Activated CD4-positive, alpha-beta T cell treated with anti-CD3 and anti-CD28 coated beads for 36 hours (primary cell): ENCODE results near the gene UCP2. TPM values are rescaled to one million over a fixed set of nuclear protein-coding genes. Genes with fewer than 3 reads are reported as not detected.

Source experiments
- total RNA-seq, 2 experiments: library from RNA; stranded (reverse); gene quantifications; one replicate each; pipeline ENCODE4 v1.2.3, GENCODE V29; 2021

Gene UCP2
- total RNA-seq, 2 experiments from 2014 or later = 259 to 261 TPM

Other genes with a start within 250 kb of the UCP2 start
- gene RAB6A, start 221.8 kb downstream of the UCP2 start, total RNA-seq = 10 to 100 TPM; 57.9 to 58.9 TPM
- 10 to 100 TPM; 48.5 to 52.0 TPM for gene MRPL48, start 195.0 kb downstream of the UCP2 start, total RNA-seq
- 100 to 1,000 TPM; 103 to 112 TPM for gene COA4, start 106.0 kb downstream of the UCP2 start, total RNA-seq
- gene PAAF1, start 105.8 kb downstream of the UCP2 start, total RNA-seq = 10 to 100 TPM; 34.2 to 34.8 TPM
- under 1 TPM; 0.37 to 0.57 TPM for gene DNAJB13, start 31.8 kb downstream of the UCP2 start, total RNA-seq
- gene UCP3, start 26.2 kb upstream of the UCP2 start, total RNA-seq = under 1 TPM; 0.69 to 0.73 TPM
- gene C2CD3, start 188.2 kb upstream of the UCP2 start, total RNA-seq = 10 to 100 TPM; 23.9 to 28.0 TPM
- gene PPME1, start 188.4 kb upstream of the UCP2 start, total RNA-seq = 10 to 100 TPM; 54.2 to 61.5 TPM